Measurements from ENCODE around the gene ACAT2. TPM values are rescaled to one million over a fixed set of nuclear protein-coding genes. Genes with fewer than 3 reads are reported as not detected.
"Not testable (repeated sequence)": the region's sequence is repeated elsewhere in the genome, so short reads cannot be mapped to it uniquely, and the experiment has no call there.

Gene ACAT2
- total RNA-seq, 1 experiment from 2014 or later, result 108 TPM

DNA sequence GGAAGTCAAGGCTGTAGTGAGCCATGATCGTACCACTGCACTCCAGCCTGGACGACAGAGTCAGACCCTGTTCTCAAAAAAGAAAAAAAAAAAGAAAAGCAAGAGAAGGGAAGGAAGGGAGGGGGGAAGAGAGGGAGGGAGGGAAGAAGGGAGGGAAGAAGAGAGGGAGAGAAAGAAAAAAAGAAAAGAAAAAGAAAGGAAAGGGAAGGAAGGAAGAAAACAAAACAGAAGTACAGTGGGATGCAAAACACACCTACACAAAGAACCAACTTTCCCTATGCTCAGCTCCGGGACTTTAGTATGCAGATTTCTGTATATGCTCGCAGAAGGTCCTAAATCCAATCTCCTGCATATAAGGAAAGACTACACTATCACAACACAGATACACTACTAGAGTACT lies 37.1 kb upstream of the ACAT2 start:
- Mint-ChIP-seq H3K27ac (ENCODE audit: unreplicated experiment) (no peak overlapping the region), H3K4me3 (ENCODE audit: low read depth, unreplicated experiment) (no peak overlapping the region), H3K27me3 (ENCODE audit: unreplicated experiment) (no peaks in the 10 kb centered on the region), H3K36me3 (ENCODE audit: insufficient read depth, unreplicated experiment) (peaks cover 55% of the 10 kb centered on the region), H3K9me3 (ENCODE audit: low read depth, unreplicated experiment) (peaks cover 3% of the 10 kb centered on the region), H3K4me1 (ENCODE audit: low read depth, unreplicated experiment) (no peaks in the 10 kb centered on the region)
- TF ChIP-seq, protein P1, sequence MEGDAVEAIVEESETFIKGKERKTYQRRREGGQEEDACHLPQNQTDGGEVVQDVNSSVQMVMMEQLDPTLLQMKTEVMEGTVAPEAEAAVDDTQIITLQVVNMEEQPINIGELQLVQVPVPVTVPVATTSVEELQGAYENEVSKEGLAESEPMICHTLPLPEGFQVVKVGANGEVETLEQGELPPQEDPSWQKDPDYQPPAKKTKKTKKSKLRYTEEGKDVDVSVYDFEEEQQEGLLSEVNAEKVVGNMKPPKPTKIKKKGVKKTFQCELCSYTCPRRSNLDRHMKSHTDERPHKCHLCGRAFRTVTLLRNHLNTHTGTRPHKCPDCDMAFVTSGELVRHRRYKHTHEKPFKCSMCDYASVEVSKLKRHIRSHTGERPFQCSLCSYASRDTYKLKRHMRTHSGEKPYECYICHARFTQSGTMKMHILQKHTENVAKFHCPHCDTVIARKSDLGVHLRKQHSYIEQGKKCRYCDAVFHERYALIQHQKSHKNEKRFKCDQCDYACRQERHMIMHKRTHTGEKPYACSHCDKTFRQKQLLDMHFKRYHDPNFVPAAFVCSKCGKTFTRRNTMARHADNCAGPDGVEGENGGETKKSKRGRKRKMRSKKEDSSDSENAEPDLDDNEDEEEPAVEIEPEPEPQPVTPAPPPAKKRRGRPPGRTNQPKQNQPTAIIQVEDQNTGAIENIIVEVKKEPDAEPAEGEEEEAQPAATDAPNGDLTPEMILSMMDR (IDR thresholded peaks at IDR 0.05; ENCODE audit: unreplicated experiment), result no peak
- no peak for DNase-seq
- CTCF ChIA-PET, result interaction anchor here (3.1 kb wide), 1 partner anchor 65 kb away, joined by 16 read pairs; the partner anchor contains the start of genes MRPL18 and TCP1
- no TSS peak for BruUV-seq (replicated peaks)
- intact Hi-C loops (cut with micrococcal nuclease; ENCODE audit: unreplicated experiment), result loop anchor here (5.0 kb wide), 1 partner anchor 63 kb away; the partner anchor contains the start of gene TCP1

DNA sequence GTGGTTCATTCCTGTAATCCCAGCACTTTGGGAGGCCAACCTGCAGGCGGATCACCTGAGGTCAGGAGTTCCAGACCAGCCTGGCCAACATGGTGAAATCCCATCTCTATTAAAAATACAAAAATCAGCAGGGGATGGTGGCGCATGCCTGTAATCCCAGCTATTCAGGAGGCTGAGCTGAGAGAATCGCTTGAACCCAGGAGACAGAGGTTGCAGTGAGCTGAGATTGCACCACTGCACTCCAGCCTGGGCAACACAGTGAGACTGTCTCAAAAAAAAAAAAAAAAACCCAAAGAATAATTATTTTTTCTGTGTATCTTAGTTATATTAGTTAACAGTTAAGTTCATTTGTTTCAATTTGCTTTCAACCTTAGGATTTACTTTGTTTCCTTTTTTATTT lies 36.6 kb upstream of the ACAT2 start:
- H3K27me3 Mint-ChIP-seq (ENCODE audit: unreplicated experiment); DNase-seq; BruUV-seq (replicated peaks); H3K4me1 Mint-ChIP-seq (ENCODE audit: low read depth, unreplicated experiment); H3K27ac Mint-ChIP-seq (ENCODE audit: unreplicated experiment); H3K9me3 Mint-ChIP-seq (ENCODE audit: low read depth, unreplicated experiment); H3K4me3 Mint-ChIP-seq (ENCODE audit: low read depth, unreplicated experiment): not testable (repeated sequence)
- intact Hi-C loops (cut with micrococcal nuclease; ENCODE audit: unreplicated experiment), result loop anchor here (5.0 kb wide), 1 partner anchor 62 kb away; the partner anchor contains the start of gene TCP1
- H3K36me3 Mint-ChIP-seq (ENCODE audit: insufficient read depth, unreplicated experiment), result peaks cover 58% of the 10 kb centered on the region
- CTCF ChIA-PET, result interaction anchor here (3.1 kb wide), 1 partner anchor 64 kb away, joined by 16 read pairs; the partner anchor contains the start of genes MRPL18 and TCP1

DNA sequence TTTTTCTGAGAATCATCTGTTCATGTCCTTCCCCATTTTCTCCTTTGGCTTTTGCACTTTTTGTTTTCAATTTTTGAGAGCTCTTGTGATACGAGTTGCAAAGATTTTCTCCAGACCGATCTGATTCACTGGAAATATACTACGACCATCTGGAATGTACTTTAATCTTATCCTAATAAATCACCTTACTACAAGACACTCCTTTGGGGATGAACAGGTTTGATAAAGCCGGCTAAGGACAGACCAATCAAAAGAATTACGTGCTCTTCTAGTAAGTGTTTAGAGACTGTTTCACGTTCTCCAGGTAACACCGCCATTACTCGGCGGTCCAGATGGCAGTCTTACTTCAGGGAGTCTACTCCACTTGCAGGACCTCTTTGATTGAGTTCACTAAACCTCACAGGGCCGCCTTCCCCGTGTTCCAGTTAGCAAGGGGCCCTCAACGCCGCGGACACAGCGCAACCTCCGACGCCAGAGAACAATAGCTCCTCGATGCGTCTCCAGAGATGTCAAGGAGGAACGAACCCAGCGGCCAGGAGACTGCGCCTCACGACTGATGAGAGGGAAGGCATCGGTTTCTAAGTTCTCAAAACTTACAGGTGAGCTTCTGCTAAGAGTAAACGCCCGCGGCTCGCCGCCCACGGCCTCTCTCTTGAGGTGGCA lies 35.5 kb upstream of the ACAT2 start:
- TSS peak; percentile 80 for BruUV-seq (replicated peaks)
- H3K4me1 Mint-ChIP-seq (ENCODE audit: low read depth, unreplicated experiment), result no peaks in the 10 kb centered on the region
- CTCF ChIA-PET, result interaction anchor here (0.7 to 3.1 kb wide), 6 partner anchors 12 to 80 kb away, joined by 3 to 16 read pairs (median 4); partner anchors contain the start of genes MRPL18 and TCP1

DNA sequence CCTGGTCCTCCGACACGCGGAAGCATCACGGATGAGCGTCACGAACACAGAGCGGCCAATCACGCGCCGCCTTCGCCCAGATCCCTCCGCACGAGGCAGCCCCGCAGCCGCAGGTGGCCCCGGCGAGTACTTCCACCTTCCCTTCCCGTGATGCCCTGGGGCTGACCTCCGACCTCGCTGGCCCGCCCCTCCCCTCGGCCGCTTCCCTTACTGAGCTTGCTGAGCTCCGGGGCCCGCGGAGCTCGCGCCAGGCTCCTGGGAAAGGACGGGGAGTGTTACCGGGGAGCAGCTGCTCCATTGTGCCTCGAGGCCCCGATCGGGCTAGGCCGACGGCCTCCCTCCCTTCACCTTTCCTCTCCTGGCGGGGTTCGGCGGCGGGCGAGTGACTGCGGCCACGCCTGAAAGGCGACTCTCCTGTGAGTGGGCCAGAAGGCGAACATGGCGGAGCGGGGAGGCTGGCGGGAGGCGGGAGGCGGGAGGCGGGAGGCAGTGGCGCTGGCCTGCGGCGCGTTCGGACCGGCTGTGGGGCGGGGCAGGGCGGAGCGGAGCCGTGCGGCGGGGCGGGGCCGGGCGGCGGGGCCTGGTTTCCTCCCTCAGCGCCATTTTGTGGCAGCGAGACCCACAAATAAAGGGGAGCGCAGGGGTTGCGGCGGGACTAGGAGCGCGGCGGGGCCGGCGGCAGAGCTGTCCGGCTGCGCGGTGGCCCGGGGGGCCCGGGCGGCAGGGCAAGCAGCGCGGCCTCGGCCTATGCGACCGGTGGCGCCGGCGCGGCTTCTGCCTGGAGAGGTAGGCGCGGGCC lies 34.7 kb upstream of the ACAT2 start, which contains the start of gene WTAP:
Gene WTAP, plus strand, starts transcription at position 589 of the 799 bp plus-strand sequence. CDS start 8,760 bp downstream, outside the sequence.
- H3K36me3 Mint-ChIP-seq (ENCODE audit: insufficient read depth, unreplicated experiment), result peaks cover 71% of the 10 kb centered on the region
- CTCF ChIA-PET, result interaction anchor here (0.6 to 3.1 kb wide), 5 partner anchors 11 to 79 kb away, joined by 3 to 16 read pairs (median 5); partner anchors contain the start of genes MRPL18 and TCP1
- H3K4me3 Mint-ChIP-seq (ENCODE audit: low read depth, unreplicated experiment), result peak within 1 kb of the TSS; percentile 91

More for the DNA sequence above, 35.5 kb upstream of the ACAT2 start:
- intact Hi-C loops (cut with micrococcal nuclease; ENCODE audit: unreplicated experiment), result loop anchor here (5.0 kb wide), 1 partner anchor 61 kb away; the partner anchor contains the start of gene TCP1
- H3K4me3 Mint-ChIP-seq (ENCODE audit: low read depth, unreplicated experiment), result peak overlapping the region; percentile 91
- no peak for DNase-seq
- H3K9me3 Mint-ChIP-seq (ENCODE audit: low read depth, unreplicated experiment), result peaks cover 3% of the 10 kb centered on the region
- TF ChIP-seq, protein P1 (IDR thresholded peaks at IDR 0.05; ENCODE audit: unreplicated experiment), result no peak
- H3K36me3 Mint-ChIP-seq (ENCODE audit: insufficient read depth, unreplicated experiment), result peaks cover 69% of the 10 kb centered on the region
- peak overlapping the region; percentile 88 for H3K27ac Mint-ChIP-seq (ENCODE audit: unreplicated experiment)
- H3K27me3 Mint-ChIP-seq (ENCODE audit: unreplicated experiment), result no peaks in the 10 kb centered on the region

More for the DNA sequence above, 34.7 kb upstream of the ACAT2 start, which contains the start of gene WTAP:
- DNase-seq, result peak; percentile 98
- Mint-ChIP-seq H3K4me1 (ENCODE audit: low read depth, unreplicated experiment) (no peaks in the 10 kb centered on the region), H3K9me3 (ENCODE audit: low read depth, unreplicated experiment) (peaks cover 3% of the 10 kb centered on the region), H3K27ac (ENCODE audit: unreplicated experiment) (peak within 1 kb of the TSS; percentile 88), H3K27me3 (ENCODE audit: unreplicated experiment) (no peaks in the 10 kb centered on the region)
- TF ChIP-seq, protein P1 (IDR thresholded peaks at IDR 0.05; ENCODE audit: unreplicated experiment), result no peak
- intact Hi-C loops (cut with micrococcal nuclease; ENCODE audit: unreplicated experiment), result loop anchor here (5.0 kb wide), 1 partner anchor 60 kb away; the partner anchor contains the start of gene TCP1
- BruUV-seq (replicated peaks), result no TSS peak

All from Calu3 (cell line).